Panc1 (cell line): ENCODE results near the gene GLI1. TPM values are rescaled to one million over a fixed set of nuclear protein-coding genes. Genes with fewer than 3 reads are reported as not detected.

Source experiments
- ATAC-seq: fragments of 200-7000 bp; cut with Tn5 transposase; 2 replicates; pipeline ENCODE4 v1.9.1; 2020; ENCODE audit warnings: mild to moderate bottlenecking, moderate library complexity
- BruUV-seq: library from RNA; stranded (reverse); fragments of 400-500 nt; replicated peaks from 2 replicates; lab custom pipeline; 2021; lab: Mats Ljungman, UMichigan
- CTCF ChIA-PET: fragments of 300-600 bp; sonication (Branson Sonifier 250); formaldehyde crosslinking; loops from one replicate; lab custom pipeline; 2022; ENCODE audit warnings: antibody characterized with exemption; lab: Charles Lee
- POLR2A ChIA-PET: fragments of 300-600 bp; sonication (Branson Sonifier 250); formaldehyde crosslinking; loops from one replicate; lab custom pipeline; 2022; ENCODE audit warnings: antibody characterized with exemption; lab: Charles Lee
- DNase-seq: peaks from one replicate; pipeline ENCODE4 v3.0.0-alpha.2; 2010; ENCODE audit warnings: low read depth, low spot score
- H3K27ac ChIP-seq: 2 replicates; pipeline ENCODE4 v1.5.1; 2011; ENCODE audit warnings: mild to moderate bottlenecking, low read length, inconsistent platforms
- H3K27me3 ChIP-seq: fragments of 200-500 bp; sonication (Bioruptor generic); 2 replicates; pipeline ENCODE4 v1.6.0; 2014; ENCODE audit warnings: low read length, inconsistent platforms; ENCODE audit not compliant: control insufficient read depth, insufficient read depth
- H3K36me3 ChIP-seq: fragments of 200-500 bp; sonication (Bioruptor generic); 2 replicates; pipeline ENCODE4 v1.5.1; 2014; ENCODE audit warnings: inconsistent platforms, mild to moderate bottlenecking, low read length, moderate library complexity; ENCODE audit not compliant: control insufficient read depth, insufficient read depth
- H3K4me1 ChIP-seq: 2 replicates; pipeline ENCODE4 v1.5.1; 2011; ENCODE audit warnings: inconsistent platforms, mild to moderate bottlenecking, low read length, moderate library complexity; ENCODE audit not compliant: control insufficient read depth, insufficient read depth
- H3K4me3 ChIP-seq, 2 experiments: 2 replicates each; pipeline ENCODE4 v1.5.1; 2011 to 2012; ENCODE audit warnings: low read depth in 2 of 2, low read length in 2 of 2, mild to moderate bottlenecking in 2 of 2, inconsistent platforms in 1 of 2, moderate library complexity in 1 of 2
- H3K9me3 ChIP-seq: fragments of 200-500 bp; sonication (Bioruptor generic); 2 replicates; pipeline ENCODE4 v1.5.1; 2014; ENCODE audit warnings: low read depth, mild to moderate bottlenecking, inconsistent platforms, low read length, moderate library complexity; ENCODE audit not compliant: control insufficient read depth, insufficient read depth
- POLR2AphosphoS5 ChIP-seq: IDR thresholded peaks from 2 replicates; pipeline ENCODE4 v1.6.1; 2012; ENCODE audit warnings: mild to moderate bottlenecking, low read depth, low read length, moderate library complexity
- SIN3A ChIP-seq: IDR thresholded peaks from 2 replicates; pipeline ENCODE4 v1.6.1; 2012; ENCODE audit warnings: low read depth, mild to moderate bottlenecking, low read length, moderate library complexity, borderline replicate concordance; ENCODE audit not compliant: insufficient read depth
- TCF7L2 ChIP-seq: IDR thresholded peaks from 2 replicates; pipeline ENCODE4 v1.6.1; 2011; ENCODE audit warnings: mild to moderate bottlenecking, low read depth, low read length, inconsistent platforms
- in situ Hi-C: cut with HindIII; loops from 2 replicates; pipeline ENCODE4 v1.10.0; 2016; ENCODE audit warnings: low sequenced_read_pairs, low pct_unique_long_range_greater_than_20kb
- intact Hi-C: fragments of 100-400 bp; cut with micrococcal nuclease; formaldehyde crosslinking; loops from one replicate; pipeline ENCODE4 v1.10.0; 2022; ENCODE audit not compliant: unreplicated experiment
- total RNA-seq: library from RNA; stranded (reverse); gene quantifications from one replicate; pipeline ENCODE4 v1.2.1, GENCODE V29; 2021; ENCODE audit not compliant: unreplicated experiment
- TF ChIP-seq, protein P1 (sequence below): fragments of 450-650 bp; IDR thresholded peaks from 2 replicates; pipeline ENCODE4 v1.5.1; 2017; ENCODE audit warnings: mild to moderate bottlenecking
- TF ChIP-seq, protein P2 (sequence below), 2 experiments: IDR thresholded peaks; 2 replicates each; pipeline ENCODE4 v1.6.1; 2011 to 2012; ENCODE audit warnings: low read depth in 2 of 2, control low read depth in 1 of 2, low read length in 1 of 2, mild to moderate bottlenecking in 1 of 2, moderate library complexity in 1 of 2; ENCODE audit not compliant: insufficient read depth in 1 of 2

Gene GLI1
- total RNA-seq, 1 experiment from 2014 or later, result 6.5 TPM

DNA sequence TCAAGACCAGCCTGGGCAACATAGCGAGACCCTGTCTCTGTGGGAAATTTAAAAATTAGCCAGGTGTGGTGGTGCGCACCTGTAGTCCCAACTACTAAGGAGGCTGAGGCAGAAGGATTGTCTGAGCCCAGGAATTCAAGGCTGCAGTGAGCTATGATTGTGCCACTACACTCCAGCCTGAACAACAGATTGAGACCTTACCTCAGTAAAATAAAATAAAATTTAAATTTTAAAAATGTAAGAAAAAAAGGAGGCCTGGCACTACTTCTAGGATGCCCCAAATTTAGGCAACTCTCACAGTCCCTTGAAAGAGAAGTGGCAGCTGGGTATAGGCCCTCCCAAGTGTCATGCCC is 5.4 kb upstream of the GLI1 start:
- Histone ChIP-seq H3K27me3 (no peaks in the 10 kb centered on the region), H3K4me1 (peaks cover 6% of the 10 kb centered on the region), H3K27ac (no peak overlapping the region), H3K36me3 (no peaks in the 10 kb centered on the region), H3K4me3 (no peak overlapping the region), H3K9me3 (no peaks in the 10 kb centered on the region)
- ChIA-PET POLR2A (no interaction called here), CTCF (interaction anchor here (0.6 to 3.2 kb wide), 3 partner anchors 25 to 182 kb away, joined by 3 to 54 read pairs (median 3); no protein-coding TSS in a partner anchor)
- in situ Hi-C loops (no loop called here), intact Hi-C loops (loop anchor here (5.0 kb wide), 1 partner anchor 192 kb away; no protein-coding TSS in a partner anchor)
- BruUV-seq, result no TSS peak
- ATAC-seq (no peak), DNase-seq (no peak)
- TF ChIP-seq TCF7L2 (no peak), SIN3A (no peak), POLR2AphosphoS5 (no peak)
- TF ChIP-seq, protein P1, sequence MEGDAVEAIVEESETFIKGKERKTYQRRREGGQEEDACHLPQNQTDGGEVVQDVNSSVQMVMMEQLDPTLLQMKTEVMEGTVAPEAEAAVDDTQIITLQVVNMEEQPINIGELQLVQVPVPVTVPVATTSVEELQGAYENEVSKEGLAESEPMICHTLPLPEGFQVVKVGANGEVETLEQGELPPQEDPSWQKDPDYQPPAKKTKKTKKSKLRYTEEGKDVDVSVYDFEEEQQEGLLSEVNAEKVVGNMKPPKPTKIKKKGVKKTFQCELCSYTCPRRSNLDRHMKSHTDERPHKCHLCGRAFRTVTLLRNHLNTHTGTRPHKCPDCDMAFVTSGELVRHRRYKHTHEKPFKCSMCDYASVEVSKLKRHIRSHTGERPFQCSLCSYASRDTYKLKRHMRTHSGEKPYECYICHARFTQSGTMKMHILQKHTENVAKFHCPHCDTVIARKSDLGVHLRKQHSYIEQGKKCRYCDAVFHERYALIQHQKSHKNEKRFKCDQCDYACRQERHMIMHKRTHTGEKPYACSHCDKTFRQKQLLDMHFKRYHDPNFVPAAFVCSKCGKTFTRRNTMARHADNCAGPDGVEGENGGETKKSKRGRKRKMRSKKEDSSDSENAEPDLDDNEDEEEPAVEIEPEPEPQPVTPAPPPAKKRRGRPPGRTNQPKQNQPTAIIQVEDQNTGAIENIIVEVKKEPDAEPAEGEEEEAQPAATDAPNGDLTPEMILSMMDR, result no peak
- TF ChIP-seq, protein P2, sequence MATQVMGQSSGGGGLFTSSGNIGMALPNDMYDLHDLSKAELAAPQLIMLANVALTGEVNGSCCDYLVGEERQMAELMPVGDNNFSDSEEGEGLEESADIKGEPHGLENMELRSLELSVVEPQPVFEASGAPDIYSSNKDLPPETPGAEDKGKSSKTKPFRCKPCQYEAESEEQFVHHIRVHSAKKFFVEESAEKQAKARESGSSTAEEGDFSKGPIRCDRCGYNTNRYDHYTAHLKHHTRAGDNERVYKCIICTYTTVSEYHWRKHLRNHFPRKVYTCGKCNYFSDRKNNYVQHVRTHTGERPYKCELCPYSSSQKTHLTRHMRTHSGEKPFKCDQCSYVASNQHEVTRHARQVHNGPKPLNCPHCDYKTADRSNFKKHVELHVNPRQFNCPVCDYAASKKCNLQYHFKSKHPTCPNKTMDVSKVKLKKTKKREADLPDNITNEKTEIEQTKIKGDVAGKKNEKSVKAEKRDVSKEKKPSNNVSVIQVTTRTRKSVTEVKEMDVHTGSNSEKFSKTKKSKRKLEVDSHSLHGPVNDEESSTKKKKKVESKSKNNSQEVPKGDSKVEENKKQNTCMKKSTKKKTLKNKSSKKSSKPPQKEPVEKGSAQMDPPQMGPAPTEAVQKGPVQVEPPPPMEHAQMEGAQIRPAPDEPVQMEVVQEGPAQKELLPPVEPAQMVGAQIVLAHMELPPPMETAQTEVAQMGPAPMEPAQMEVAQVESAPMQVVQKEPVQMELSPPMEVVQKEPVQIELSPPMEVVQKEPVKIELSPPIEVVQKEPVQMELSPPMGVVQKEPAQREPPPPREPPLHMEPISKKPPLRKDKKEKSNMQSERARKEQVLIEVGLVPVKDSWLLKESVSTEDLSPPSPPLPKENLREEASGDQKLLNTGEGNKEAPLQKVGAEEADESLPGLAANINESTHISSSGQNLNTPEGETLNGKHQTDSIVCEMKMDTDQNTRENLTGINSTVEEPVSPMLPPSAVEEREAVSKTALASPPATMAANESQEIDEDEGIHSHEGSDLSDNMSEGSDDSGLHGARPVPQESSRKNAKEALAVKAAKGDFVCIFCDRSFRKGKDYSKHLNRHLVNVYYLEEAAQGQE (IDR thresholded peaks at IDR 0.05; ENCODE audit: insufficient read depth in 1 of 2, low read depth in 2 of 2, low read length in 1 of 2), result no peak

DNA sequence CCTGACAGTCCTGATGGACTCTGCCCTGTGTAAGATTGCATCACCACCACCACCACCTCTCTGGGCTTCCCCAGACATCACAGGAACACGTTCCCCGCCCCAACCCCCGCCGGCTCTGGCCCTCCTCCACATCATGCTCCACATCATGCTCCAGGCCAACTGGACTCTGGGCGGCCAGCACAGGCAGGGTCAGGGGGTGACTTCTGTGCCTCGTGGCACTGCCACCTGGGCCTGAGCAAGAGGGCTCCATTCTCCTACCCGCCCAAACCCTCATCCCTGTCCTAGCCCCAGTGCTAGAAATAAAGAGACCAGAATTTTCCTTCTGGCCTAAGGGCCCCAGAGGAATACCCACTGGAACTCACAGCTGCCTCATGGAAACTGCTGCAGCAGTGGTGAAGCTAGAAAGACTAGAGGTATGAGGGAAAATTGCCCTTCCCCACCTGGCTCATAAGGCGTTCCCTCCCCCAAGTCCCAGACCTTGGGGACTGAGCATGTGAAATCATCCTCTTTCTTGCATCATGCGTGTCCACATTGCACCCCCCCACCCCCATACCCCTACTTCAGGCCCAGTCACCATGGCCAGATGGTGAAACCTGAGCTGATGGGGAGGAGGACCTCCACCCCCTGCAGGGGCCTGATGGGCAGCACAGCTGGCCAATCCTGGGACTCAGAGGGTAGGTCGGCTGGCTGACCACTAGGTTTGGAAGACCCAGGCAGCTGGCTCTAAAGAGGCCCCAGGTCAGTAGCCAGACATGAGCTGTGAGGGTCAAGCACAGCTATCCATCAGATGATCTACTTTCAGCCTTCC is 4.8 kb upstream of the GLI1 start, which contains the start of gene INHBE:
Gene INHBE (plus strand): TSS at position 742 of the 808 bp plus-strand sequence. CDS start 230 bp downstream, outside the sequence.
- DNase-seq, result no peak
- POLR2A ChIA-PET, result no interaction called here
- TF ChIP-seq, protein P1, result no peak
- TF ChIP-seq POLR2AphosphoS5 (no peak), TCF7L2 (no peak), SIN3A (no peak)
- TF ChIP-seq, protein P2 (IDR thresholded peaks at IDR 0.05; ENCODE audit: insufficient read depth in 1 of 2, low read depth in 2 of 2, low read length in 1 of 2), result no peak

More for the DNA sequence above, 4.8 kb upstream of the GLI1 start, which contains the start of gene INHBE:
- peaks cover 6% of the 10 kb centered on the region for H3K4me1 ChIP-seq
- H3K27ac ChIP-seq, result peak within 1 kb of the TSS; percentile 13; the same call in 1 of the 2 replicates
- H3K27me3 ChIP-seq, result no peaks in the 10 kb centered on the region
- intact Hi-C loops, result loop anchor here (5.0 kb wide), 2 partner anchors 168 to 192 kb away; no protein-coding TSS in a partner anchor
- no peaks in the 10 kb centered on the region for H3K9me3 ChIP-seq
- no TSS peak for BruUV-seq
- CTCF ChIA-PET, result interaction anchor here (0.6 to 3.2 kb wide), 8 partner anchors 12 to 242 kb away, joined by 3 to 54 read pairs (median 5); no protein-coding TSS in a partner anchor
- ATAC-seq, result no peak
- no peaks in the 10 kb centered on the region for H3K36me3 ChIP-seq
- in situ Hi-C loops, result no loop called here
- H3K4me3 ChIP-seq, result no peak within 1 kb of the TSS
